CD14-positive monocyte (primary cell): Measurements from ENCODE around the gene CDH2. TPM values are rescaled to one million over a fixed set of nuclear protein-coding genes. Genes with fewer than 3 reads are reported as not detected.

Experiments used
- DNase-seq, 3 donors: peaks; one replicate each; pipeline ENCODE4 v3.0.0-alpha.2; 2011 to 2022
- H2AFZ ChIP-seq: 2 replicates; pipeline ENCODE4 v1.6.0; 2012; ENCODE audit warnings: mild to moderate bottlenecking, low read depth, low read length, inconsistent platforms; ENCODE audit not compliant: insufficient read depth, poor library complexity, severe bottlenecking
- H3K27ac ChIP-seq, 2 donors: 1 replicate in 1 of 2; 2 replicates in 1 of 2; pipeline ENCODE4 v1.5.1; 2012 to 2013; ENCODE audit warnings: low read length in 2 of 2, control low read depth in 1 of 2, inconsistent platforms in 1 of 2, low read depth in 1 of 2, mild to moderate bottlenecking in 1 of 2
- H3K27me3 ChIP-seq, 2 donors: one replicate each; pipeline versions ENCODE4 v1.6.0 to v1.6.1; 2011 to 2013; ENCODE audit warnings: low read length in 2 of 2; ENCODE audit not compliant: control insufficient read depth in 2 of 2, insufficient read depth in 2 of 2
- H3K36me3 ChIP-seq, 2 donors: replicated peaks in 1 of 2; 1 replicate in 1 of 2; 2 replicates in 1 of 2; pipeline versions ENCODE4 v1.5.1 to v1.6.1; 2012 to 2013; ENCODE audit warnings: low read length in 2 of 2, control low read depth in 1 of 2, inconsistent platforms in 1 of 2, mild to moderate bottlenecking in 1 of 2; ENCODE audit not compliant: insufficient read depth in 2 of 2, control insufficient read depth in 1 of 2
- H3K4me1 ChIP-seq, 2 donors: 1 replicate in 1 of 2; 2 replicates in 1 of 2; pipeline versions ENCODE4 v1.5.1 to v1.6.1; 2012 to 2013; ENCODE audit warnings: low read length in 2 of 2, control low read depth in 1 of 2, inconsistent platforms in 1 of 2, mild to moderate bottlenecking in 1 of 2, moderate library complexity in 1 of 2; ENCODE audit not compliant: insufficient read depth in 2 of 2, control insufficient read depth in 1 of 2
- H3K4me2 ChIP-seq: replicated peaks from 2 replicates; pipeline ENCODE3; 2012; ENCODE audit warnings: low read length, moderate library complexity, mild to moderate bottlenecking; ENCODE audit not compliant: poor library complexity, severe bottlenecking; ENCODE audit errors: extremely low read depth
- H3K4me3 ChIP-seq, 3 experiments: fragments of 200-600 bp in 1 of 3; sonication (generic) in 1 of 3; replicated peaks in 1 of 3; 1 replicate in 2 of 3; 2 replicates in 1 of 3; pipeline ENCODE4 v1.5.1; 2011 to 2013; ENCODE audit warnings: low read length in 3 of 3, mild to moderate bottlenecking in 3 of 3, control low read depth in 2 of 3, low read depth in 2 of 3, inconsistent platforms in 1 of 3, moderate library complexity in 1 of 3
- H3K79me2 ChIP-seq: 2 replicates; pipeline ENCODE4 v1.6.0; 2012; ENCODE audit warnings: mild to moderate bottlenecking, control low read depth, inconsistent platforms, low read length, moderate library complexity; ENCODE audit not compliant: insufficient read depth
- H3K9ac ChIP-seq: 2 replicates; pipeline ENCODE4 v1.6.0; 2017; ENCODE audit warnings: low read length, mild to moderate bottlenecking; ENCODE audit not compliant: insufficient read depth, poor library complexity, severe bottlenecking
- H3K9me3 ChIP-seq, 2 donors: replicated peaks in 1 of 2; 1 replicate in 1 of 2; 2 replicates in 1 of 2; pipeline versions ENCODE4 v1.5.1 to v1.6.1; 2012 to 2013; ENCODE audit warnings: low read length in 2 of 2, control low read depth in 1 of 2; ENCODE audit not compliant: control insufficient read depth in 1 of 2, insufficient read depth in 1 of 2
- H4K20me1 ChIP-seq: 2 replicates; pipeline ENCODE4 v1.6.0; 2012; ENCODE audit warnings: mild to moderate bottlenecking, low read length, control low read depth, moderate library complexity; ENCODE audit not compliant: insufficient read depth
- H3K27ac Mint-ChIP-seq, 7 donors: one replicate each; pipeline ENCODE4 v1.8.0; 2020; ENCODE audit warnings: mild to moderate bottlenecking in 7 of 7, mixed read lengths in 7 of 7, moderate library complexity in 6 of 7, inconsistent platforms in 2 of 7
- H3K27me3 Mint-ChIP-seq, 3 donors: one replicate each; pipeline ENCODE4 v1.8.0; 2021 to 2022; ENCODE audit warnings: low read depth in 3 of 3, mild to moderate bottlenecking in 3 of 3, mixed read lengths in 3 of 3, moderate library complexity in 3 of 3, inconsistent platforms in 1 of 3
- H3K36me3 Mint-ChIP-seq, 2 donors: one replicate each; pipeline ENCODE4 v1.8.0; 2020; ENCODE audit warnings: mixed read lengths in 2 of 2, inconsistent platforms in 1 of 2, mild to moderate bottlenecking in 1 of 2
- H3K4me1 Mint-ChIP-seq: one replicate; pipeline ENCODE4 v1.8.0; 2020; ENCODE audit warnings: mild to moderate bottlenecking, mixed read lengths
- H3K4me3 Mint-ChIP-seq, 2 donors: one replicate each; pipeline ENCODE4 v1.8.0; 2020; ENCODE audit warnings: mild to moderate bottlenecking in 2 of 2, mixed read lengths in 2 of 2, moderate library complexity in 1 of 2
- H3K9me3 Mint-ChIP-seq, 7 donors: one replicate each; pipeline ENCODE4 v1.8.0; 2020 to 2022; ENCODE audit warnings: mixed read lengths in 7 of 7, mild to moderate bottlenecking in 6 of 7, moderate library complexity in 6 of 7, inconsistent platforms in 2 of 7
- WGBS: methylation state at CpG from one replicate; pipeline ENCODE4 v1.1.5; 2013; ENCODE audit warnings: missing lambda C conversion rate; ENCODE audit not compliant: insufficient coverage; 5-methylcytosine and 5-hydroxymethylcytosine counted together
- intact Hi-C, 2 donors: fragments of 100-400 bp; cut with micrococcal nuclease; formaldehyde crosslinking; loops; one replicate each; pipeline versions ENCODE4 v1.15.0 to v1.15.1; 2023
- polyA plus RNA-seq, 3 donors: library from polyadenylated mRNA; depleted of rRNA in 1 of 3; unstranded in 2 of 3; stranded (reverse) in 1 of 3; fragments of 300-500 nt in 2 of 3; fragments of >200 nt in 1 of 3; fragmentation: Illumina TruSeq in 2 of 3; gene quantifications; 1 replicate in 2 of 3; 2 replicates in 1 of 3; pipeline ENCODE4 v1.2.3, GENCODE V29; 2012 to 2021
- TF ChIP-seq, protein P1 (sequence below): fragments of 200-600 bp; IDR thresholded peaks from one replicate; pipeline ENCODE4 v1.8.0; 2022; ENCODE audit warnings: antibody characterized with exemption, mild to moderate bottlenecking

Gene CDH2
- polyA plus RNA-seq, 3 donors = 0.03 to 0.32 (median 0.08) TPM

DNA sequence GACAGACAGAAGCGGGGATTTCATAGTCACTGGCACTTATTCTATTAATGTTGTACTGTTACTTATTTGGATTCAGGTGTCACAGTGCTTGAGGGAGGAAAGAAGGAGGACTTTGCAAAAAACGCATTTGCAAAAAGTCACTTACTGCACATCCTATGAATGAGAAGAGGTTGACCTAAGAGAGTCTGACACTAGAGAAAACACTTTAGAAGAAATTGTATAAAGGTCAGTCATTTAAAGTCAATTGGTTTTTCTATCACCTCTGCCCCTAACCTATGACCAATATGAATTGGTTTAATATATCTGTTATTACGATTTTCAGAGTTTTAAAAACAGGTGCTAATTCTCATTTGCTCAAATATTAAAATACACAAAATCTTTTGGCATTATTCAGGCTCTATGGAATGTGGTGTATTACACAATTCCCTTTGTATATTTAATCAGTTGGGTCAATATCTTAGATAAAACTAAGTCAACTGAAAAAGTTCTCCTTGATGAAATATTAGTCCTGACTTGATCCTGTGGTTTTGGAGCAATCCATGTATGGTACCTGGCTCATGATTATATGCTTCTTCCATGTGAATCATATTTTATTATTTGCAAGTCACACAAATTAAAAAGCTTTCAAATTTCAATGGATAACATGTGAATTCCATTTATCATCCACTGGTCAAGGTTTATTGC lies 157.4 kb downstream of the CDH2 start:
- Histone ChIP-seq H3K4me2 (no peak overlapping the region), H4K20me1 (no peaks in the 10 kb centered on the region), H3K36me3 (no peaks in the 10 kb centered on the region), H3K9me3 (no peaks in the 10 kb centered on the region), H3K27me3 (no peaks in the 10 kb centered on the region), H3K27ac (no peak overlapping the region), H3K4me1 (no peaks in the 10 kb centered on the region), H3K79me2 (no peaks in the 10 kb centered on the region), H3K9ac (no peak overlapping the region), H3K4me3 (no peak overlapping the region), H2AFZ (no peak overlapping the region)
- H3K9me3 Mint-ChIP-seq = peaks cover 0 to 2% (median 0%) of the 10 kb centered on the region in 7 donors
- TF ChIP-seq, protein P1, sequence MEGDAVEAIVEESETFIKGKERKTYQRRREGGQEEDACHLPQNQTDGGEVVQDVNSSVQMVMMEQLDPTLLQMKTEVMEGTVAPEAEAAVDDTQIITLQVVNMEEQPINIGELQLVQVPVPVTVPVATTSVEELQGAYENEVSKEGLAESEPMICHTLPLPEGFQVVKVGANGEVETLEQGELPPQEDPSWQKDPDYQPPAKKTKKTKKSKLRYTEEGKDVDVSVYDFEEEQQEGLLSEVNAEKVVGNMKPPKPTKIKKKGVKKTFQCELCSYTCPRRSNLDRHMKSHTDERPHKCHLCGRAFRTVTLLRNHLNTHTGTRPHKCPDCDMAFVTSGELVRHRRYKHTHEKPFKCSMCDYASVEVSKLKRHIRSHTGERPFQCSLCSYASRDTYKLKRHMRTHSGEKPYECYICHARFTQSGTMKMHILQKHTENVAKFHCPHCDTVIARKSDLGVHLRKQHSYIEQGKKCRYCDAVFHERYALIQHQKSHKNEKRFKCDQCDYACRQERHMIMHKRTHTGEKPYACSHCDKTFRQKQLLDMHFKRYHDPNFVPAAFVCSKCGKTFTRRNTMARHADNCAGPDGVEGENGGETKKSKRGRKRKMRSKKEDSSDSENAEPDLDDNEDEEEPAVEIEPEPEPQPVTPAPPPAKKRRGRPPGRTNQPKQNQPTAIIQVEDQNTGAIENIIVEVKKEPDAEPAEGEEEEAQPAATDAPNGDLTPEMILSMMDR = no peak
- H3K4me3 Mint-ChIP-seq = no peak overlapping the region
- DNase-seq = no peak
- no peaks in the 10 kb centered on the region for H3K27me3 Mint-ChIP-seq
- intact Hi-C loops = no loop called here
- no peaks in the 10 kb centered on the region for H3K36me3 Mint-ChIP-seq
- H3K27ac Mint-ChIP-seq = no peak overlapping the region
- no peaks in the 10 kb centered on the region for H3K4me1 Mint-ChIP-seq
- WGBS = no CpG with 5 or more reads among the region's 3 CpGs

DNA sequence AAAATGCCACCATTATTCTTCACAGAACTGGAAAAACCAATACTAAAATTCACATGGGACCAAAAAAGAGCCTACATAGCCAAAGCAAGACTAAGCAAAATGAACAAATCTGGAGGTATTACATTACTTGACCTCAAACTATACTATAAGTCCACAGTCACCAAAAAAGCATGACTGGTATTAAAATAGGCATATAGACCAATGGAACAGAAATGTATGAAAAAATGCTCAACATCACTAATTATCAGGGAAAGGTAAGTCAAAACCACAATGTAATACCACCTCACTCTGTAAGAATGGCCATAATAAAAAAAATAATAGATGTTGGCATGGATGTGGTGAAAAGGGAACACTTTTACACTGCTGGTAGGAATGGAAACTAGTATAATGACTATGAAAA lies 158.6 kb downstream of the CDH2 start:
- H3K27ac ChIP-seq = no peak overlapping the region
- H2AFZ ChIP-seq = no peak overlapping the region
- no peaks in the 10 kb centered on the region for H3K27me3 Mint-ChIP-seq
- TF ChIP-seq, protein P1 = no peak
- no peak overlapping the region for H3K4me2 ChIP-seq
- H3K9me3 ChIP-seq = no peaks in the 10 kb centered on the region
- H3K27me3 ChIP-seq = no peaks in the 10 kb centered on the region
- H3K4me1 Mint-ChIP-seq = no peaks in the 10 kb centered on the region
- DNase-seq = no peak
- H3K4me3 Mint-ChIP-seq = no peak overlapping the region
- H3K79me2 ChIP-seq = no peaks in the 10 kb centered on the region
- no peak overlapping the region for H3K4me3 ChIP-seq
- H3K36me3 Mint-ChIP-seq = no peaks in the 10 kb centered on the region
- H3K27ac Mint-ChIP-seq = no peak overlapping the region
- H3K9me3 Mint-ChIP-seq = peaks cover 0 to 2% (median 0%) of the 10 kb centered on the region in 7 donors
- H3K4me1 ChIP-seq = no peaks in the 10 kb centered on the region
- intact Hi-C loops = no loop called here
- no peaks in the 10 kb centered on the region for H4K20me1 ChIP-seq
- no peaks in the 10 kb centered on the region for H3K36me3 ChIP-seq
- no peak overlapping the region for H3K9ac ChIP-seq
